ENCODE data around the gene SBF2.

DNA sequence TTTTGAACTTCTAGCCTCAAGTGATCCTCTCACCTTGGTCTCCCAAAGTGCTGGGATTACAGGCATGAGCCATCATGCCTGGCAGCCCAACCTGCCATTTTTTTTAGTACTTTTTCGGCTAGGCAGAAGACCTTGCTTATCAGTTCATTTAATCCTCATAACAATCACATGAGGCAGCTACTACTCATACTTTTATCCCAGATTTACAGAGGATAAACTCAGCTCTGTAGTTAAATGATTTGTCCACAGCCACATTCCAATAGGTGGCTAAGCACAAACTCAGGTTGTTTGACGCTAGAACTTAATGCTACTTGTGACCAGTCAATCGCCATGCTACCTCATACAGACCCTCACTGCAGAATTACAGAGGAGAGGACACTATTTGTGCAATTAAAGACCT is 28.1 kb downstream of the SBF2 start:
- no peak for TF ChIP-seq TAF1 (IDR thresholded peaks at IDR 0.05; ENCODE audit: borderline replicate concordance, low read depth, low read length)
- TF ChIP-seq POLR2A (IDR thresholded peaks at IDR 0.05; ENCODE audit: low read depth, low read length) = no peak
- TF ChIP-seq POLR2AphosphoS5 (IDR thresholded peaks at IDR 0.05; ENCODE audit: low read depth, low read length) = no peak

Data from GM12892 (cell line).